ENCODE results near the gene PRDM7.
"Not testable (repeated sequence)": the region's sequence is repeated elsewhere in the genome, so short reads cannot be mapped to it uniquely, and the experiment has no call there.

PRDM7 gene

DNA sequence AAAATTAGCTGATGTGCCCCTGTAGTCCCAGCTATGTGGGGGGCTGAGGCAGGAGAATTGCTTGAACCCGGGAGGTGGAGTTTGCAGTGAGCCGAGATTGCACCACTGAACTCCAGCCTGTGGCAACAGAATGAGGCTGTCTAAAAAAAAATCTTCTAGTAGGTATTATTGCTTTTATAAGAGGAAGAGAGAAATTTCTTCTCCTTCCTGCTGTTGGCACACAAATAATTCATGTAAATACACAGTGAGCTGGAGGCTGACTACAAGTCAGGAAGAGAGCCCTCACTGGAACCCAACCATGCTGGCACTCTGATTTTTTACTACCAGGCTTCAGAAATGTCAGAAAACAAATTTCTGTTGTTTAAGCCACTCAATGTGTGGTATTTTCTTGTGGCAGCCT, 6.7 kb downstream of the PRDM7 start:
- TF ChIP-seq, protein P1, sequence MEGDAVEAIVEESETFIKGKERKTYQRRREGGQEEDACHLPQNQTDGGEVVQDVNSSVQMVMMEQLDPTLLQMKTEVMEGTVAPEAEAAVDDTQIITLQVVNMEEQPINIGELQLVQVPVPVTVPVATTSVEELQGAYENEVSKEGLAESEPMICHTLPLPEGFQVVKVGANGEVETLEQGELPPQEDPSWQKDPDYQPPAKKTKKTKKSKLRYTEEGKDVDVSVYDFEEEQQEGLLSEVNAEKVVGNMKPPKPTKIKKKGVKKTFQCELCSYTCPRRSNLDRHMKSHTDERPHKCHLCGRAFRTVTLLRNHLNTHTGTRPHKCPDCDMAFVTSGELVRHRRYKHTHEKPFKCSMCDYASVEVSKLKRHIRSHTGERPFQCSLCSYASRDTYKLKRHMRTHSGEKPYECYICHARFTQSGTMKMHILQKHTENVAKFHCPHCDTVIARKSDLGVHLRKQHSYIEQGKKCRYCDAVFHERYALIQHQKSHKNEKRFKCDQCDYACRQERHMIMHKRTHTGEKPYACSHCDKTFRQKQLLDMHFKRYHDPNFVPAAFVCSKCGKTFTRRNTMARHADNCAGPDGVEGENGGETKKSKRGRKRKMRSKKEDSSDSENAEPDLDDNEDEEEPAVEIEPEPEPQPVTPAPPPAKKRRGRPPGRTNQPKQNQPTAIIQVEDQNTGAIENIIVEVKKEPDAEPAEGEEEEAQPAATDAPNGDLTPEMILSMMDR (conservative IDR thresholded peaks at IDR 0.05; ENCODE audit: low read depth, low read length): no peak
- H3K4me3 ChIP-seq (ENCODE audit: low read length): no peak overlapping the region
- DNase-seq (ENCODE audit: low read depth): no peak

DNA sequence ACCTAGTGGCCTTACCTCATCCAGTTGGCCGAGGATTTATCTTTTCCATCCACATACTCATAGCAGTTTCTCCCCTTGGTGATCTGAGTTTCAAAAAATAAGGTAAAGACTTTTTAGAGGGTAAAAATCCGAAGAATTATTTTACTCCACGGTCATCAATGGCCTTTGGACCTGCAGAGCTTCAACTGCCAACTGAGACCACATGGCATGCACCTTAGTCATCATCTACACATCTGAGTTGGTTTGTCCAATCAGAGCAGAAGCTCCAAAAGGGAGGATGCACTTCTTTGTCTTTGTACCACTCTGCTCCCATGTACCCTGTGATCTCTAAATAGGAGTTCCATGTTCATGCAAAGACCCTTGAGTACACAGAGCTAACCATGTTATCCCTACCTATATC, 15.7 kb downstream of the PRDM7 start:
- TF ChIP-seq, protein P1 (conservative IDR thresholded peaks at IDR 0.05; ENCODE audit: low read depth, low read length): no peak
- no peak for DNase-seq (ENCODE audit: low read depth)
- no peak overlapping the region for H3K4me3 ChIP-seq (ENCODE audit: low read length)

DNA sequence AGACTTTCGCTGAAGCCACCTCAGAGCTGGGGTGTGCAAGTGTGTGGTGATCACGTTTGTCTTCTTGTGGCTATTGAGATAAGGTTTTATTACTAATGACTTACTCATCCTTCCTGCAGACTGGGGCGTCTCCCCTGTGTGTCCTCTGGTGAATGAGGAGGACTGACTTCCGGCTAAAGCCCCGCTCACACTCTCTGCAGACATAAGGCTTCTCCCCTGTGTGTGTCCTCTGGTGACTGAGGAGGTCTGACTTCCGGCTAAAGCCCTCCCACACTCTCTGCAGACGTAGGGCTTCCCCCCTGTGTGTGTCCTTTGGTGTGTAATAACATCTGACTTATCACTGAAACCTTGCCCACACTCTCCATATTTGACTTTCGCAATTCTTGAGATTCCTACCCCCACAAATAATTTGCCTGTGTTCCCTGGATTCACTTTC, 19.4 kb downstream of the PRDM7 start:
- H3K4me3 ChIP-seq (ENCODE audit: low read length): no peak overlapping the region
- no peak for DNase-seq (ENCODE audit: low read depth)
- TF ChIP-seq, protein P1 (conservative IDR thresholded peaks at IDR 0.05; ENCODE audit: low read depth, low read length): no peak

DNA sequence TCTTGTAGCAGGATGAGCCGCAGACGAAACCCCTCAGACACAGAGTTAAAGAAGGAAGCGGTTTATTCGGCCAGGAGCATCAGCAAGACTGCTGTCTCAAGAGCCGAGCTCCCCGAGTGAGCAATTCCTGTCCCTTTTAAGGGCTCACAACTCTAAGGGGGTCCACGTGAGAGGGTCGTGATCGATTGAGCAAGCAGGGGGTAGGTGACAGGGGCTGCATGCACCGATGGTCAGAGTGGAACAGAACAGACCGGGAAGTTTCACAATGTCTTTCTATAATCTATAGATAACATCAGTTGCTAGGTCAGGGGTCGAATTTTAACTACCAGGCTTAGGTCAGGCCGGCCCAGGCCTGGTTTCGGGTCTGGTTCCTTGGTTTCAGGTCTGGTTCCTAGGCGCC, 20.6 kb downstream of the PRDM7 start:
- not testable (repeated sequence) for DNase-seq (ENCODE audit: low read depth); H3K4me3 ChIP-seq (ENCODE audit: low read length)

DNA sequence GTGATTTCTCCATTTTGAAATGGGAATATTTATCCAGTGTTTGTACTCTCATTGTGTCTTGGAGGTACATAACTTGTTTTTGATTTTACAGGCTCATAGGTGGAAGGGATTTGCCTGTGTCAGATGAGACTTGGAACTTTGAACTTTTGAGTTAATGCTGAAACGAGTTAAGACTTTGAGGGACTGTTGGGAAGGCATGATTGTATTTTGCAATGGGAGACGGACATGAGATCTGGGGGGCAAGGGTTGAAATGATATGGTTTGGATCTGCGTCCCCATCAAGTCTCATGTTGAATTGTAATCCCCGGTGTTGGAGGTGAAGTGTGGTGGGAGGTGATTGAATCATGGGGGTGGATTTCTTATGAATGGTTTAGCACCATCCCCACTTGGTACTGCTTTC, 21.8 kb downstream of the PRDM7 start:
- H3K4me3 ChIP-seq (ENCODE audit: low read length): no peak overlapping the region
- no peak for DNase-seq (ENCODE audit: low read depth)
- TF ChIP-seq, protein P1 (conservative IDR thresholded peaks at IDR 0.05; ENCODE audit: low read depth, low read length): no peak

DNA sequence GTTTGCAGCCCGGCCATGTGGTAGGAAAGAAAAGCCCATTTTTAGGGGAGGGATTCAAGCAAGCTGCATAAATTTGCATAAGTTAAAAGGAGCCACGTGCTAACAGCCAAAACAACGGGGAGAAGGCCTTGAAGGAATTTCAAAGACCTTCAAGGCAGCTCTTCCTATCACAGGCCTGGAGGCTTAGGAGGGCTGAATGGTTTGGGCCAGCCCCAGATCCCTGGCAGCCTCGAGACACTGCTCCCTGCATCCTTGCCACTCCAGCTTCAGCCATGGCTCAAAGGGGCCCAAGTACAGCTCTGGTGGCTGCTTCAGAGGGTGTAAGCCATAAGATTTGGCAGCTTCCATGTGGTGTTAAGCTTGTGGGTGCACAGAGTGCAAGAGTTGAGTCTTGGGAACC, 22.6 kb downstream of the PRDM7 start:
- no peak overlapping the region for H3K4me3 ChIP-seq (ENCODE audit: low read length)
- no peak for DNase-seq (ENCODE audit: low read depth)
- TF ChIP-seq, protein P1 (conservative IDR thresholded peaks at IDR 0.05; ENCODE audit: low read depth, low read length): no peak

DNA sequence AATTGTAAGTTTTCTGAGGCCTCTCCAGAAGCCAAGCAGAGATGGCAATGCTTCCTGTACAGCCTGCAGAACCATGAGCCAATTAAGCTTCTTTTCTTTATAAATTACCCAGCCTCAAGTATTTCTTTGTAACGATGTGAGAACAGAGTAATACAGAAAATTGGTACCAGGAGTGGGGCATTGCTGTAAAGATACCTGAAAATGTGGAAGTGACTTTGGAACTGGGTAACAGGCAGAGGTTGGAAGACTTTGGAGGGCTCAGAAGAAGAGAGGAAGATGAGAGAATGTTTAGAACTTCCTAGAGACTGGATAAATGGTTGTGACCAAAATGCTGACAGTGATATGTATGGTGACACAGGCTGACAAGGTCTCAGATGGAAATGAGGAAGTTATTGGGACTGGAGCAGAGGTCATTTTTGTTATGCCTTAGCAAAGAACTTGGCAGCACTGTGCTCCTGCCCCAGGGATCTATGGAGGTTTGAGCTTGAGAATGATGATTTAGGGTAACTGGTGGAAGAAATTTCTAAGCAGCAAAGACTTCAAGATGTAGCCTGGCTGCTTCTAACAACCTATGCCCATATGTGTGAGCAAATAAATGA, 23.1 kb downstream of the PRDM7 start:
- no peak for DNase-seq (ENCODE audit: low read depth)
- TF ChIP-seq, protein P1 (conservative IDR thresholded peaks at IDR 0.05; ENCODE audit: low read depth, low read length): no peak

More for the DNA sequence above, 23.1 kb downstream of the PRDM7 start:
- H3K4me3 ChIP-seq (ENCODE audit: low read length): no peak overlapping the region

Measured in retinal pigment epithelial cell (primary cell).